MM.1S (cell line): Measurements from ENCODE around the gene CDK12.
"Not testable (repeated sequence)": the region's sequence is repeated elsewhere in the genome, so short reads cannot be mapped to it uniquely, and the experiment has no call there.

ENCODE experiments used
- DNase-seq: peaks from one replicate; pipeline ENCODE4 v3.0.0-alpha.2; 2015
- H2AFZ ChIP-seq: fragments of 300-600 bp; sonication (generic); 2 replicates; pipeline ENCODE4 v1.6.0; 2016; ENCODE audit warnings: antibody characterized with exemption, low read length
- H3F3A ChIP-seq: fragments of 300-600 bp; sonication (generic); 2 replicates; pipeline ENCODE4 v1.6.1; 2016; ENCODE audit warnings: mild to moderate bottlenecking, antibody characterized with exemption, low read length, moderate library complexity, mixed read lengths; ENCODE audit not compliant: insufficient read depth
- H3K27ac ChIP-seq: fragments of 300-600 bp; sonication (generic); 2 replicates; pipeline ENCODE4 v1.5.1; 2016; ENCODE audit warnings: mild to moderate bottlenecking, low read length
- H3K27me3 ChIP-seq: fragments of 300-600 bp; sonication (generic); replicated peaks from 2 replicates; pipeline ENCODE4 v1.6.0; 2016; ENCODE audit warnings: low read length; ENCODE audit not compliant: insufficient read depth
- H3K36me3 ChIP-seq: fragments of 300-600 bp; sonication (generic); replicated peaks from 2 replicates; pipeline ENCODE4 v1.6.1; 2016; ENCODE audit warnings: mild to moderate bottlenecking, low read length, mixed read lengths; ENCODE audit not compliant: insufficient read depth
- H3K4me1 ChIP-seq: fragments of 300-600 bp; sonication (generic); 2 replicates; pipeline ENCODE4 v1.6.1; 2016; ENCODE audit warnings: low read length, mixed read lengths
- H3K4me2 ChIP-seq: fragments of 300-600 bp; sonication (generic); 2 replicates; pipeline ENCODE4 v1.6.0; 2016; ENCODE audit warnings: low read depth, low read length
- H3K4me3 ChIP-seq: fragments of 300-600 bp; sonication (generic); 2 replicates; pipeline ENCODE4 v1.5.1; 2016; ENCODE audit warnings: low read length, mixed read lengths
- H3K79me2 ChIP-seq: fragments of 300-600 bp; sonication (generic); 2 replicates; pipeline ENCODE4 v1.6.1; 2016; ENCODE audit warnings: mixed run types, low read length, mixed read lengths
- H3K9ac ChIP-seq: fragments of 300-600 bp; sonication (generic); 2 replicates; pipeline ENCODE4 v1.6.1; 2016; ENCODE audit warnings: low read length, mixed read lengths
- H3K9me2 ChIP-seq: fragments of 300-600 bp; sonication (generic); replicated peaks from 2 replicates; pipeline ENCODE4 v1.6.1; 2016; ENCODE audit warnings: mild to moderate bottlenecking, low read length, mixed read lengths; ENCODE audit not compliant: insufficient read depth
- H3K9me3 ChIP-seq: fragments of 300-600 bp; sonication (generic); replicated peaks from 2 replicates; pipeline ENCODE4 v1.6.1; 2016; ENCODE audit warnings: mild to moderate bottlenecking, low read length, mixed read lengths; ENCODE audit not compliant: insufficient read depth
- H4K20me1 ChIP-seq: fragments of 300-600 bp; sonication (generic); 2 replicates; pipeline ENCODE4 v1.6.1; 2016; ENCODE audit warnings: mild to moderate bottlenecking, low read length, moderate library complexity, mixed read lengths; ENCODE audit not compliant: insufficient read depth
- EZH2 ChIP-seq: fragments of 300-600 bp; sonication (generic); optimal IDR thresholded peaks from 2 replicates; pipeline ENCODE3; 2017; ENCODE audit warnings: low read depth, mild to moderate bottlenecking, antibody characterized with exemption, low read length, mixed read lengths
- EZH2phosphoT487 ChIP-seq: fragments of 300-600 bp; sonication (generic); IDR thresholded peaks from 2 replicates; pipeline ENCODE4 v1.6.1; 2018; ENCODE audit warnings: antibody characterized with exemption, low read length
- TF ChIP-seq, protein P1 (sequence below): fragments of 300-600 bp; sonication (generic); IDR thresholded peaks from 2 replicates; pipeline ENCODE4 v1.5.1; 2016; ENCODE audit warnings: antibody characterized with exemption, low read length, mixed read lengths

CDK12 gene

DNA sequence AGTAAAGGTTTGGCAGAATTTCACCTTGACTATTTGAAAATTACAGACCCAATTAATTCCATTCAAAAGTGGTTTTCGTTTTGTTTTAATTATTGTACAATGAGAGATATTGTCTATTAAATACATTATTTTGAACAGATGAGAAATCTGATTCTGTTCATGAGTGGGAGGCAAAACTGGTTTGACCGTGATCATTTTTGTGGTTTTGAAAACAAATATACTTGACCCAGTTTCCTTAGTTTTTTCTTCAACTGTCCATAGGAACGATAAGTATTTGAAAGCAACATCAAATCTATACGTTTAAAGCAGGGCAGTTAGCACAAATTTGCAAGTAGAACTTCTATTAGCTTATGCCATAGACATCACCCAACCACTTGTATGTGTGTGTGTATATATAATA, 72.6 kb downstream of the CDK12 start:
- Histone ChIP-seq H3F3A (no peaks in the 10 kb centered on the region), H3K27me3 (no peaks in the 10 kb centered on the region), H3K9me2 (no peaks in the 10 kb centered on the region), H4K20me1 (no peaks in the 10 kb centered on the region), H3K4me2 (no peak overlapping the region), H3K4me3 (no peak overlapping the region), H3K4me1 (0 out of 2 replicates have a peak, but pooled peaks cover 4% of the 10 kb centered on the region), H3K9me3 (no peaks in the 10 kb centered on the region), H3K9ac (no peak overlapping the region), H3K79me2 (no peaks in the 10 kb centered on the region), H3K27ac (no peak overlapping the region), H2AFZ (no peak overlapping the region), H3K36me3 (peaks cover 6% of the 10 kb centered on the region)
- no peak for DNase-seq
- no peak for TF ChIP-seq EZH2phosphoT487
- TF ChIP-seq, protein P1, sequence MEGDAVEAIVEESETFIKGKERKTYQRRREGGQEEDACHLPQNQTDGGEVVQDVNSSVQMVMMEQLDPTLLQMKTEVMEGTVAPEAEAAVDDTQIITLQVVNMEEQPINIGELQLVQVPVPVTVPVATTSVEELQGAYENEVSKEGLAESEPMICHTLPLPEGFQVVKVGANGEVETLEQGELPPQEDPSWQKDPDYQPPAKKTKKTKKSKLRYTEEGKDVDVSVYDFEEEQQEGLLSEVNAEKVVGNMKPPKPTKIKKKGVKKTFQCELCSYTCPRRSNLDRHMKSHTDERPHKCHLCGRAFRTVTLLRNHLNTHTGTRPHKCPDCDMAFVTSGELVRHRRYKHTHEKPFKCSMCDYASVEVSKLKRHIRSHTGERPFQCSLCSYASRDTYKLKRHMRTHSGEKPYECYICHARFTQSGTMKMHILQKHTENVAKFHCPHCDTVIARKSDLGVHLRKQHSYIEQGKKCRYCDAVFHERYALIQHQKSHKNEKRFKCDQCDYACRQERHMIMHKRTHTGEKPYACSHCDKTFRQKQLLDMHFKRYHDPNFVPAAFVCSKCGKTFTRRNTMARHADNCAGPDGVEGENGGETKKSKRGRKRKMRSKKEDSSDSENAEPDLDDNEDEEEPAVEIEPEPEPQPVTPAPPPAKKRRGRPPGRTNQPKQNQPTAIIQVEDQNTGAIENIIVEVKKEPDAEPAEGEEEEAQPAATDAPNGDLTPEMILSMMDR: no peak
- TF ChIP-seq EZH2: no peak

DNA sequence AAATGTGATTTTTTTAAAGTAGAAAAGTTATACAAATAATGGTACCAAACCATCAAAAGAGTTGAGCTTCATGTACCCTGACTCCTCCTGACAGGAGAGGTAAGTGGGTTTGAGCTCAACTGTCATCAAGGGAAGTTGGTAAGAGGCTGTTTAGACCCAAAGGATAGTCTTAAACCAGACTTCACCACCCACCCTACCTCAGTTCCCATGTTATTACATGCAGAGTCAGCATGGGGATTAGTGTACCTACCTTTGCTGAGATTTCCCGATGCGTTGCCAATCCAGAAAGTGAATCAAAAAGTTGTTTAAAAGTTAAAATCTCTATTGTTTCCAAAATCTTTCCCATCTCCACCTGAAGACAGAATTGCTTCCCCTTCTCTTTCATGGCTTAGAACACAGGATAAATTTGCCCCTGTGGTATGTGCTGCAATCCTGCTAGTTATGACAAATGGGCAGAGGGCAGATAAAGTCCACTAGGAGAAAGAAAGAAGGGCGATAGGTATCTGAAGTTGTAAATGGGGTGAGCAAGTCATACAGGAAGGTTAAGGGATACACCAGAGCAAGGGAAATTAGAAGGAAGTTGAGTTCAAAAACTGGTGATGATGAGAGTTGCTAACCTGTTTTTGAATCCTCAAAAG, 73.6 kb downstream of the CDK12 start:
- no peak overlapping the region for H3K27ac ChIP-seq
- no peak overlapping the region for H2AFZ ChIP-seq
- no peak overlapping the region for H3K4me3 ChIP-seq
- H3K9ac ChIP-seq: no peak overlapping the region
- peaks cover 6% of the 10 kb centered on the region; the same call in 1 of the 2 replicates for H3K36me3 ChIP-seq
- no peak for DNase-seq
- H3K79me2 ChIP-seq: no peaks in the 10 kb centered on the region
- TF ChIP-seq, protein P1: no peak
- no peak for TF ChIP-seq EZH2phosphoT487
- TF ChIP-seq EZH2: no peak
- H4K20me1 ChIP-seq: no peaks in the 10 kb centered on the region
- 0 out of 2 replicates have a peak, but pooled peaks cover 4% of the 10 kb centered on the region for H3K4me1 ChIP-seq
- H3K9me2 ChIP-seq: no peaks in the 10 kb centered on the region
- H3K4me2 ChIP-seq: no peak overlapping the region
- no peaks in the 10 kb centered on the region for H3K9me3 ChIP-seq
- H3F3A ChIP-seq: no peaks in the 10 kb centered on the region
- no peaks in the 10 kb centered on the region for H3K27me3 ChIP-seq

DNA sequence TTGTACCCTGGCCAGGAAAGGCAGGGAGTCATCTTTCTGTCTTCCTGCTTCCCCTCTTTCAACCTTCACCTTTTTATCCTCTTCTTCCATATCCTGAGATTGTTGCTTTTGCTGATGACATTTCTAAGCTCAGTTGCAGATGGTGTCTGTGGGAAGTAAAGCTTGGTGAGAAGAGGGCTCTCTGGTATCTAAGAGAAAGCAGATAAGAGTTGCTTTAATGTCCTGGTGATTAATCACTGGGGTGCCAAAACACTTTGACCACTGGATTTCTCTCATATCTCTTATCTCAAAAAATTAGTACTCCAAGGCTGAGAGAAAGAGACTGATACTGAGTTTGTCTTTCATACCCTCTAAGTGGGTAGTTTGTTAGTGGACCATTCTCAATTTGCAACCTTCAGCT, 75.2 kb downstream of the CDK12 start:
- no peak overlapping the region for H3K9ac ChIP-seq
- no peaks in the 10 kb centered on the region for H3K9me3 ChIP-seq
- TF ChIP-seq EZH2phosphoT487 (no peak), EZH2 (no peak)
- TF ChIP-seq, protein P1: no peak
- no peak overlapping the region for H3K27ac ChIP-seq
- H3K27me3 ChIP-seq: no peaks in the 10 kb centered on the region
- H3K36me3 ChIP-seq: no peaks in the 10 kb centered on the region
- H3K4me2 ChIP-seq: no peak overlapping the region
- no peaks in the 10 kb centered on the region for H3K9me2 ChIP-seq
- no peaks in the 10 kb centered on the region for H3F3A ChIP-seq
- no peak overlapping the region for H2AFZ ChIP-seq
- 0 out of 2 replicates have a peak, but pooled peaks cover 4% of the 10 kb centered on the region for H3K4me1 ChIP-seq
- H4K20me1 ChIP-seq: no peaks in the 10 kb centered on the region
- DNase-seq: no peak
- no peaks in the 10 kb centered on the region for H3K79me2 ChIP-seq
- no peak overlapping the region for H3K4me3 ChIP-seq

DNA sequence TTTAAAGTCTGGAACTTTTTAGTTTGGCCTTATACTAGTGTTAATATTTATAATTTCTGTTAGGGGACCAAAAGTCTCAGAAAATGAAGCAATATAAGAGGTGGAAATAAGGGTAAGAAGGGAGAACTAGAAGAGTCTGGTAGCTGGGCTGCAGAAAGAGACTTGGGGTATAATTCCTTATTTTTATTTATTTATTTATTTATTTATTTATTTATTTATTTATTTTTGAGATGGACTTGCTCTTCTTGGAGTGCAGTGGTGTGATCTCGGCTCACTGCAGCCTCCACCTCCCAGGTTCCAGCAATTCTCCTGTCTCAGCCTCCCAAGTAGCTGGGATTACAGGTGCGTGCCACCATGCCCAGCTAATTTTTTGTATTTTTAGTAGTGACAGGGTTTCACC, 76.1 kb downstream of the CDK12 start:
- H3K27me3 ChIP-seq, DNase-seq, H3F3A ChIP-seq, H3K79me2 ChIP-seq, H3K27ac ChIP-seq, H3K4me3 ChIP-seq, H3K9me2 ChIP-seq, H3K4me1 ChIP-seq, H3K9ac ChIP-seq, H3K36me3 ChIP-seq, H4K20me1 ChIP-seq, H3K4me2 ChIP-seq, H3K9me3 ChIP-seq, H2AFZ ChIP-seq: not testable (repeated sequence)
